DND-41 (cell line): ENCODE results near the gene MALL.

Experiments used
- ATAC-seq: fragments of 200-7000 bp; cut with Tn5 transposase; 3 replicates; pipeline ENCODE4 v1.9.1; 2021; ENCODE audit warnings: low read depth; ENCODE audit not compliant: insufficient read depth
- DNase-seq: peaks from one replicate; pipeline ENCODE4 v3.0.0-alpha.2; 2020
- H2AFZ ChIP-seq: 2 replicates; pipeline ENCODE4 v1.6.0; 2012; ENCODE audit warnings: low read depth, low read length
- H3K27ac ChIP-seq: 2 replicates; pipeline ENCODE4 v1.5.1; 2012; ENCODE audit warnings: low read length, inconsistent platforms
- H3K27me3 ChIP-seq: fragments of 200-600 bp; sonication (generic); 2 replicates; pipeline ENCODE4 v1.6.0; 2012; ENCODE audit warnings: low read length, mild to moderate bottlenecking, inconsistent platforms; ENCODE audit not compliant: insufficient read depth, poor library complexity
- H3K36me3 ChIP-seq: 2 replicates; pipeline ENCODE4 v1.5.1; 2012; ENCODE audit warnings: low read length, inconsistent platforms; ENCODE audit not compliant: insufficient read depth
- H3K4me1 ChIP-seq: 2 replicates; pipeline ENCODE4 v1.5.1; 2012; ENCODE audit warnings: mild to moderate bottlenecking, low read length; ENCODE audit not compliant: insufficient read depth
- H3K4me2 ChIP-seq: 2 replicates; pipeline ENCODE4 v1.6.0; 2012; ENCODE audit warnings: mild to moderate bottlenecking, moderate library complexity, low read length, inconsistent platforms; ENCODE audit not compliant: insufficient read depth
- H3K4me3 ChIP-seq, 2 experiments: fragments of 200-600 bp in 1 of 2; shearing (Covaris generic) in 1 of 2; 2 replicates each; pipeline ENCODE4 v1.5.1; 2012 to 2016; ENCODE audit warnings: inconsistent platforms in 2 of 2, low read length in 2 of 2, mild to moderate bottlenecking in 2 of 2, low read depth in 1 of 2, moderate library complexity in 1 of 2
- H3K79me2 ChIP-seq: 2 replicates; pipeline ENCODE4 v1.6.0; 2012; ENCODE audit warnings: low read length, inconsistent platforms; ENCODE audit not compliant: insufficient read depth
- H3K9ac ChIP-seq: 2 replicates; pipeline ENCODE4 v1.6.0; 2012; ENCODE audit warnings: low read depth, mild to moderate bottlenecking, inconsistent platforms, low read length, moderate library complexity
- H3K9me3 ChIP-seq: 2 replicates; pipeline ENCODE4 v1.5.1; 2012; ENCODE audit warnings: low read length, moderate library complexity, mild to moderate bottlenecking, inconsistent platforms; ENCODE audit not compliant: insufficient read depth, severe bottlenecking
- H4K20me1 ChIP-seq: 2 replicates; pipeline ENCODE4 v1.6.0; 2012; ENCODE audit warnings: low read length; ENCODE audit not compliant: insufficient read depth
- EZH2 ChIP-seq: IDR thresholded peaks from 3 replicates; pipeline ENCODE4 v1.6.1; 2012; ENCODE audit warnings: borderline replicate concordance, low read depth, mild to moderate bottlenecking, moderate library complexity, low read length, inconsistent platforms; ENCODE audit not compliant: severe bottlenecking
- TF ChIP-seq, protein P1 (sequence below): IDR thresholded peaks from 2 replicates; pipeline ENCODE4 v1.5.1; 2012; ENCODE audit warnings: borderline replicate concordance, low read length, moderate library complexity, mild to moderate bottlenecking; ENCODE audit not compliant: poor library complexity, severe bottlenecking; ENCODE audit errors: extremely low read depth

MALL gene

DNA sequence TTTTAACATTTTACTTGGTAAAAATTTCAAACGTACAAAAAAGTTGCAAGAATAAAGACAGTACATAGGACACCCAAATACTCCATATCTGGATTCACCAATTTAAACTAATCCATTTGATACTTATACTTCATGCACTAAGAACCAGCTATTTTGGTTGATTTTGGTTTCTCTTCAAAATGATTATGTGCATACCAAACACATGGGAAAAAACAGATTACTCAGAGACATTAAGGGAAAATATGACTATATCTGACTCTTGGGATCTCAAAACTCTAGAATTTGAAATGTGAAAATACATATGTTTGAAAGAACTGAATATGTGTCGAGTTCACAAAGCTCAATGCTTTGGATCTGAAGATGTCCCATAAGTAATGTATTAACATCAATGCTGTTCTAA, 15.5 kb upstream of the MALL start:
- Histone ChIP-seq H3K27ac (no peak overlapping the region), H3K9me3 (no peaks in the 10 kb centered on the region), H2AFZ (no peak overlapping the region), H3K36me3 (no peaks in the 10 kb centered on the region), H3K4me2 (no peak overlapping the region), H3K27me3 (peaks cover 14% of the 10 kb centered on the region), H4K20me1 (no peaks in the 10 kb centered on the region), H3K4me3 (no peak overlapping the region), H3K79me2 (no peaks in the 10 kb centered on the region), H3K4me1 (no peaks in the 10 kb centered on the region), H3K9ac (no peak overlapping the region)
- TF ChIP-seq, protein P1, sequence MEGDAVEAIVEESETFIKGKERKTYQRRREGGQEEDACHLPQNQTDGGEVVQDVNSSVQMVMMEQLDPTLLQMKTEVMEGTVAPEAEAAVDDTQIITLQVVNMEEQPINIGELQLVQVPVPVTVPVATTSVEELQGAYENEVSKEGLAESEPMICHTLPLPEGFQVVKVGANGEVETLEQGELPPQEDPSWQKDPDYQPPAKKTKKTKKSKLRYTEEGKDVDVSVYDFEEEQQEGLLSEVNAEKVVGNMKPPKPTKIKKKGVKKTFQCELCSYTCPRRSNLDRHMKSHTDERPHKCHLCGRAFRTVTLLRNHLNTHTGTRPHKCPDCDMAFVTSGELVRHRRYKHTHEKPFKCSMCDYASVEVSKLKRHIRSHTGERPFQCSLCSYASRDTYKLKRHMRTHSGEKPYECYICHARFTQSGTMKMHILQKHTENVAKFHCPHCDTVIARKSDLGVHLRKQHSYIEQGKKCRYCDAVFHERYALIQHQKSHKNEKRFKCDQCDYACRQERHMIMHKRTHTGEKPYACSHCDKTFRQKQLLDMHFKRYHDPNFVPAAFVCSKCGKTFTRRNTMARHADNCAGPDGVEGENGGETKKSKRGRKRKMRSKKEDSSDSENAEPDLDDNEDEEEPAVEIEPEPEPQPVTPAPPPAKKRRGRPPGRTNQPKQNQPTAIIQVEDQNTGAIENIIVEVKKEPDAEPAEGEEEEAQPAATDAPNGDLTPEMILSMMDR: no peak
- TF ChIP-seq EZH2: no peak
- DNase-seq (no peak), ATAC-seq (no peak)

DNA sequence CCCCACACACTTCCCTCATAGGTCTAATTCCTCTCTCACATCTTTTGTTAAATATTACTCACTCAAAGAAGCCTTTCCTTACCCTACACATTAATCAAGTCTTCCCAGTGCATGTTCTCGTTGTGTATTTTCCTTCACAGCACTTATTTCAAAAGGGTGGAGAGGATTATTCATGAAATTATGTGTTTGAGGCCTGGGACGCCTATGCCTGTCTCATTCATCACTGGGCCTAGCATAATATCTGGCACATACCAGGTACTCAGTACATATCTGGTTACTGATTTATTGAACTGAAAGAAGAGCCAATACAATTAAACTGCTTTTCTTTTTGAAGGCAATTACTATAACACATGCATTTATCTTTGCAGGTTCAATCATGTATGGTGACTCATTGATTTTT, 15.1 kb upstream of the MALL start:
- Histone ChIP-seq H3K4me3 (no peak overlapping the region), H2AFZ (no peak overlapping the region), H4K20me1 (no peaks in the 10 kb centered on the region), H3K79me2 (no peaks in the 10 kb centered on the region), H3K27ac (no peak overlapping the region), H3K36me3 (no peaks in the 10 kb centered on the region), H3K4me1 (no peaks in the 10 kb centered on the region), H3K9ac (no peak overlapping the region), H3K4me2 (no peak overlapping the region), H3K27me3 (peaks cover 15% of the 10 kb centered on the region), H3K9me3 (no peaks in the 10 kb centered on the region)
- ATAC-seq (no peak), DNase-seq (no peak)
- TF ChIP-seq, protein P1: no peak
- no peak for TF ChIP-seq EZH2

DNA sequence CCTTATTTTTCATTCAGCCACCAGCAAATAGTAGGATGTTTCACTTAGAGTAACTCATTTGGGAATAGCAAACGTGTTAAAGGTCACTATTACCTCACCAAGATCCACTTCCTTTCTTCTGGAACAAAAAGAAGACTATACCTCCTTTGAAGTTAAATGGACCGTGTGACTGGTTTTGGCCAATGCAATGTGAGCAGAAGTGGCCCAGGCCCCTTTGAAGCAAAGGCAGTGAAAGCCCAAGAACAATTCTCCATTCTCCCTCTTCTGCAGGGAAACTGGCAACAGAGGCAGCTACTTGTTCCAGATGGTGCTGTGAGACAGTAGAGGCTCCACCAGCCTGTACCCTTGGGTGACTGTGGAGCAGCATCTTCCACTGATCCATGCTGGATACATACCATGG, 11.3 kb upstream of the MALL start:
- no peak overlapping the region for H3K9ac ChIP-seq
- H3K36me3 ChIP-seq: no peaks in the 10 kb centered on the region
- H2AFZ ChIP-seq: no peak overlapping the region
- peaks cover 22% of the 10 kb centered on the region for H3K27me3 ChIP-seq
- no peak overlapping the region for H3K4me3 ChIP-seq
- H4K20me1 ChIP-seq: no peaks in the 10 kb centered on the region
- H3K27ac ChIP-seq: no peak overlapping the region
- no peaks in the 10 kb centered on the region for H3K9me3 ChIP-seq
- H3K4me2 ChIP-seq: no peak overlapping the region
- no peaks in the 10 kb centered on the region for H3K4me1 ChIP-seq
- no peak for TF ChIP-seq EZH2
- TF ChIP-seq, protein P1: no peak
- ATAC-seq: no peak
- DNase-seq: no peak
- no peaks in the 10 kb centered on the region for H3K79me2 ChIP-seq
